GM23338 (cell line): ENCODE results near the gene BID. TPM values are rescaled to one million over a fixed set of nuclear protein-coding genes. Genes with fewer than 3 reads are reported as not detected.

Experiments
- ATAC-seq: fragments of 200-7000 bp; cut with Tn5 transposase; 3 replicates; pipeline ENCODE4 v1.9.1; 2020
- DNase-seq: peaks from one replicate; pipeline ENCODE4 v3.0.0-alpha.2; 2015; ENCODE audit warnings: low spot score
- H2AFZ ChIP-seq: fragments of 200-600 bp; sonication (generic); 2 replicates; pipeline ENCODE4 v1.8.0; 2016; ENCODE audit warnings: antibody characterized with exemption, mild to moderate bottlenecking, moderate library complexity
- H3F3A ChIP-seq: fragments of 200-600 bp; sonication (generic); replicated peaks from 2 replicates; pipeline ENCODE4 v1.8.0; 2017; ENCODE audit warnings: antibody characterized with exemption, mixed run types, low read depth
- H3K27ac ChIP-seq: fragments of 200-600 bp; sonication (generic); 2 replicates; pipeline ENCODE4 v1.6.1; 2016; ENCODE audit warnings: low read depth
- H3K27me3 ChIP-seq: fragments of 200-600 bp; sonication (generic); 2 replicates; pipeline ENCODE4 v1.8.0; 2016; ENCODE audit warnings: mild to moderate bottlenecking, mixed run types, moderate library complexity; ENCODE audit not compliant: insufficient read depth
- H3K36me3 ChIP-seq: fragments of 200-600 bp; sonication (generic); 2 replicates; pipeline ENCODE4 v1.8.0; 2016; ENCODE audit warnings: mild to moderate bottlenecking; ENCODE audit not compliant: insufficient read depth
- H3K4me1 ChIP-seq: fragments of 200-600 bp; sonication (generic); 2 replicates; pipeline ENCODE4 v1.8.0; 2016; ENCODE audit warnings: mild to moderate bottlenecking, moderate library complexity; ENCODE audit not compliant: insufficient read depth
- H3K4me2 ChIP-seq: fragments of 200-600 bp; sonication (generic); 2 replicates; pipeline ENCODE4 v1.7.1; 2017; ENCODE audit warnings: mixed run types
- H3K4me3 ChIP-seq: fragments of 200-600 bp; sonication (generic); 2 replicates; pipeline ENCODE4 v1.6.1; 2016; ENCODE audit warnings: mixed run types
- H3K79me2 ChIP-seq: fragments of 200-600 bp; sonication (generic); replicated peaks from 2 replicates; pipeline ENCODE4 v1.8.0; 2017; ENCODE audit warnings: mild to moderate bottlenecking; ENCODE audit not compliant: insufficient read depth
- H3K9me2 ChIP-seq: fragments of 200-600 bp; sonication (generic); 2 replicates; pipeline ENCODE4 v1.8.0; 2017; ENCODE audit not compliant: insufficient read depth
- H4K20me1 ChIP-seq: fragments of 200-600 bp; sonication (generic); replicated peaks from 2 replicates; pipeline ENCODE4 v1.8.0; 2017; ENCODE audit warnings: mild to moderate bottlenecking; ENCODE audit not compliant: insufficient read depth
- H3K27ac Mint-ChIP-seq: 2 replicates; pipeline ENCODE4 v1.8.0; 2020; ENCODE audit warnings: inconsistent platforms, mild to moderate bottlenecking, moderate library complexity, mixed read lengths
- H3K27me3 Mint-ChIP-seq: 3 replicates; pipeline ENCODE4 v1.8.0; 2022; ENCODE audit warnings: low read depth, mild to moderate bottlenecking, moderate library complexity, mixed read lengths, inconsistent platforms; ENCODE audit not compliant: insufficient read depth, poor library complexity
- H3K36me3 Mint-ChIP-seq: 3 replicates; pipeline ENCODE4 v1.8.0; 2021; ENCODE audit warnings: low read depth, mild to moderate bottlenecking, inconsistent platforms, moderate library complexity, mixed read lengths
- H3K4me1 Mint-ChIP-seq: 3 replicates; pipeline ENCODE4 v1.8.0; 2020; ENCODE audit warnings: mild to moderate bottlenecking, inconsistent platforms, mixed read lengths
- H3K4me3 Mint-ChIP-seq: 3 replicates; pipeline ENCODE4 v1.8.0; 2021; ENCODE audit warnings: moderate library complexity, mild to moderate bottlenecking, inconsistent platforms, mixed read lengths
- H3K9me3 Mint-ChIP-seq: 3 replicates; pipeline ENCODE4 v1.8.0; 2020; ENCODE audit warnings: moderate library complexity, mild to moderate bottlenecking, inconsistent platforms, mixed read lengths
- CREB1 ChIP-seq: fragments of 250-450 bp; sonication (Bioruptor Pico); IDR thresholded peaks from 2 replicates; pipeline ENCODE4 v1.5.0; 2020; ENCODE audit warnings: low read depth, mild to moderate bottlenecking, moderate library complexity
- ETS1 ChIP-seq: IDR thresholded peaks from 2 replicates; pipeline ENCODE4 v1.6.1; 2016; ENCODE audit warnings: antibody characterized with exemption
- EZH2 ChIP-seq: fragments of 200-600 bp; sonication (generic); IDR thresholded peaks from one replicate; pipeline ENCODE4 v1.8.0; 2017; ENCODE audit warnings: antibody characterized with exemption, mild to moderate bottlenecking, low read depth; ENCODE audit not compliant: unreplicated experiment
- JUNB ChIP-seq: IDR thresholded peaks from one replicate; pipeline ENCODE4 v1.6.1; 2016; ENCODE audit warnings: antibody characterized with exemption; ENCODE audit not compliant: unreplicated experiment
- NANOG ChIP-seq: IDR thresholded peaks from 2 replicates; pipeline ENCODE4 v1.6.1; 2016; ENCODE audit warnings: antibody characterized with exemption, borderline replicate concordance
- POLR2AphosphoS5 ChIP-seq: IDR thresholded peaks from 2 replicates; pipeline ENCODE4 v1.6.1; 2016; ENCODE audit warnings: antibody characterized with exemption, low read depth
- STAT1 ChIP-seq: IDR thresholded peaks from one replicate; pipeline ENCODE4 v1.6.1; 2016; ENCODE audit warnings: antibody characterized with exemption; ENCODE audit not compliant: unreplicated experiment
- ZNF331 ChIP-seq: fragments of 250-450 bp; sonication (Bioruptor Pico); IDR thresholded peaks from 2 replicates; pipeline ENCODE4 v1.5.0; 2020; ENCODE audit warnings: low read depth, mild to moderate bottlenecking, moderate library complexity
- polyA plus RNA-seq: library from polyadenylated mRNA; unstranded; fragments of >200 nt; fragmentation: Nextera tagmentation; extraction: Ambion mirVana; gene quantifications from 2 replicates; pipeline ENCODE4 v1.2.1, GENCODE V29; 2016
- total RNA-seq: library from RNA; depleted of rRNA; stranded (reverse); fragments of >200 nt; shearing (Covaris generic); gene quantifications from 2 replicates; pipeline ENCODE4 v1.2.3, GENCODE V29; 2014
- TF ChIP-seq, protein P1 (sequence below), 2 experiments: fragments of 200-600 bp in 1 of 2; sonication (generic) in 1 of 2; conservative IDR thresholded peaks; 2 replicates each; pipeline versions ENCODE4 v1.5.1 to v1.6.1; 2016 to 2017; ENCODE audit warnings: antibody characterized with exemption in 2 of 2, low read depth in 2 of 2, mild to moderate bottlenecking in 2 of 2, moderate library complexity in 1 of 2

Gene BID
- total and polyA plus RNA-seq, 2 experiments from 2014 or later: 65.1 to 125 TPM

DNA sequence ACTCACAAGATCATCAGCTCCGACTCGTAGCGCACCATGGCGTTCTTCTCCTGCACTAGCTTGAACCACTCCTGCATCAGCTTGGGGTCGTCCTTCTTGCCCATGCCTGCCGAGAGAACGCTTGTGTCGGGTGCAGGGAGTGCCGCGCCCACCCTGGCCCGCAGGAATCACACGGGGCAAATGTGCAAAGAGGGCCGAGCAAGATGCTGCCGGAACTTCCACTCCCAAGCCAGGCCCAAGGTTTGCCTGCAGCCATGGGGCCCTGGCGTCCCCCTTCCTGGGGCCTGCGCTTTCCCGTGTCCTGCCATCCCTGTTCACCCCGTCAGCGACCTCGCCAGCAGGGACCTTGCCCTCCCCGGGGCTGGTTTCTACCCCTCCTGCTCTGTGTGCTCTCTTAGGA lies 16.9 kb upstream of the BID start:
- H3K9me2 ChIP-seq: no peaks in the 10 kb centered on the region

DNA sequence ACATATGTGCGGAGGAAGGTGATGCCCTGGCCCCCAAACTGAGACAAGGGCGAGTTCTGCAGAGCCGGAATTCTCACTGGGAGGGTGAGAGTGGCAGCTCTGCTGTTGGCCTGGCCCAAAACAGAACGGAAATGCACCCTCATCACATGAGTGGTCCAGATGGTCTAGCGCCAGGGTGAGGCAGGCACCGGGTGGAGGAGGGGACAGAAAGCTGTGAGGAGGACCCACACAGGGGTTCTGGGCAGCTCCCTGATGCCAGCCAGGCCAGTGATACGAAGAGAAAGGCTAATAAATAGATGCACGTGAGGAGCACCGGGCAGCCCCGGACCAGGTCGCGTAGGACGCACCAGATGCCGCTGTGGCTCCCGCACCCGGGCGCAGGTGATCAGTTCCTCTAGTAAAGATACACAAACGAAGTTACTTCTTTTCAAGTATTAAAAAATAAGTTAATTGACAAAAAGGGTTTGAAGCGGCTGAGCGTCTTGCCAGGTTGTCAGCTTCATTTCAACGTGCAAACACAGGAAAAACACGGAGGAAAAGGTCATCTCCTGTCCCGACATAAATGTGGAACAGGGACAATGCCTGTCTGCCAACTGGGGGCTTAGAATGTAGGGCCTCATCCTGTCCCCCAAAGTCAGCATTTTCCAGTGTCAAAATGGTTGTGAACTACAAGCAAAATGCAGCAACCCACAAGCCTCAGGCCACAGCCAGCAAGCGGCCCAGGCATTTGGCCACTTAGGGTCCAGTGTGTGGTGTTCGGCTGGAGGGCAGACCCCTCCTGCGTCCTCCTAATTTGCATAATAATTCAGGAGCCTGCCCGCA lies 15.3 kb upstream of the BID start:
- no peaks in the 10 kb centered on the region for H3K9me3 Mint-ChIP-seq
- ATAC-seq (no peak), DNase-seq (no peak)
- Histone ChIP-seq H3K27me3 (no peaks in the 10 kb centered on the region), H3K36me3 (no peaks in the 10 kb centered on the region), H3K9me2 (no peaks in the 10 kb centered on the region), H3F3A (0 out of 2 replicates have a peak, but pooled peaks cover 5% of the 10 kb centered on the region), H3K27ac (no peak overlapping the region; the same call in 1 of the 2 replicates), H2AFZ (no peak overlapping the region), H4K20me1 (no peaks in the 10 kb centered on the region), H3K79me2 (no peaks in the 10 kb centered on the region), H3K4me1 (no peaks in the 10 kb centered on the region), H3K4me3 (no peak overlapping the region), H3K4me2 (no peak overlapping the region)
- no peak overlapping the region for H3K27ac Mint-ChIP-seq
- TF ChIP-seq CREB1 (CRISPR knock-in tag) (no peak), STAT1 (no peak), JUNB (no peak), NANOG (no peak), ETS1 (no peak), POLR2AphosphoS5 (no peak)
- H3K36me3 Mint-ChIP-seq: no peaks in the 10 kb centered on the region
- no peak overlapping the region for H3K4me3 Mint-ChIP-seq
- H3K27me3 Mint-ChIP-seq: peaks cover 17% of the 10 kb centered on the region
- H3K4me1 Mint-ChIP-seq: peaks cover 4% of the 10 kb centered on the region; the same call in 2 of the 3 replicates

More for the DNA sequence above, 16.9 kb upstream of the BID start:
- DNase-seq (no peak), ATAC-seq (no peak)
- Mint-ChIP-seq H3K36me3 (no peaks in the 10 kb centered on the region), H3K9me3 (no peaks in the 10 kb centered on the region), H3K27me3 (peaks cover 12% of the 10 kb centered on the region), H3K27ac (no peak overlapping the region), H3K4me1 (peaks cover 7% of the 10 kb centered on the region), H3K4me3 (no peak overlapping the region)
- Histone ChIP-seq H3F3A (0 out of 2 replicates have a peak, but pooled peaks cover 5% of the 10 kb centered on the region), H3K27ac (no peak overlapping the region), H3K79me2 (no peaks in the 10 kb centered on the region), H3K36me3 (no peaks in the 10 kb centered on the region), H3K4me1 (no peaks in the 10 kb centered on the region), H3K4me2 (no peak overlapping the region), H4K20me1 (no peaks in the 10 kb centered on the region), H3K4me3 (no peak overlapping the region), H2AFZ (no peak overlapping the region), H3K27me3 (no peaks in the 10 kb centered on the region)
- TF ChIP-seq STAT1: no peak
- no peak for TF ChIP-seq EZH2
- no peak for TF ChIP-seq ZNF331 (CRISPR knock-in tag)
- TF ChIP-seq, protein P1, sequence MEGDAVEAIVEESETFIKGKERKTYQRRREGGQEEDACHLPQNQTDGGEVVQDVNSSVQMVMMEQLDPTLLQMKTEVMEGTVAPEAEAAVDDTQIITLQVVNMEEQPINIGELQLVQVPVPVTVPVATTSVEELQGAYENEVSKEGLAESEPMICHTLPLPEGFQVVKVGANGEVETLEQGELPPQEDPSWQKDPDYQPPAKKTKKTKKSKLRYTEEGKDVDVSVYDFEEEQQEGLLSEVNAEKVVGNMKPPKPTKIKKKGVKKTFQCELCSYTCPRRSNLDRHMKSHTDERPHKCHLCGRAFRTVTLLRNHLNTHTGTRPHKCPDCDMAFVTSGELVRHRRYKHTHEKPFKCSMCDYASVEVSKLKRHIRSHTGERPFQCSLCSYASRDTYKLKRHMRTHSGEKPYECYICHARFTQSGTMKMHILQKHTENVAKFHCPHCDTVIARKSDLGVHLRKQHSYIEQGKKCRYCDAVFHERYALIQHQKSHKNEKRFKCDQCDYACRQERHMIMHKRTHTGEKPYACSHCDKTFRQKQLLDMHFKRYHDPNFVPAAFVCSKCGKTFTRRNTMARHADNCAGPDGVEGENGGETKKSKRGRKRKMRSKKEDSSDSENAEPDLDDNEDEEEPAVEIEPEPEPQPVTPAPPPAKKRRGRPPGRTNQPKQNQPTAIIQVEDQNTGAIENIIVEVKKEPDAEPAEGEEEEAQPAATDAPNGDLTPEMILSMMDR (conservative IDR thresholded peaks at IDR 0.05; ENCODE audit: low read depth in 2 of 2): 0 out of 4 replicates have a peak, but pooled peaks of 1 of the 2 experiments have one; percentile 1
- no peak for TF ChIP-seq CREB1 (CRISPR knock-in tag)
